Measurements from ENCODE around the gene LRRC4C.

LRRC4C gene

GRCh38 chr11:41459465-41460401 lies at the start of gene LRRC4C:
Gene LRRC4C (minus strand): TSS chr11:41459652.
- in situ Hi-C loops (cut with HindIII; ENCODE audit: low sequenced_read_pairs): no loop called here

DNA sequence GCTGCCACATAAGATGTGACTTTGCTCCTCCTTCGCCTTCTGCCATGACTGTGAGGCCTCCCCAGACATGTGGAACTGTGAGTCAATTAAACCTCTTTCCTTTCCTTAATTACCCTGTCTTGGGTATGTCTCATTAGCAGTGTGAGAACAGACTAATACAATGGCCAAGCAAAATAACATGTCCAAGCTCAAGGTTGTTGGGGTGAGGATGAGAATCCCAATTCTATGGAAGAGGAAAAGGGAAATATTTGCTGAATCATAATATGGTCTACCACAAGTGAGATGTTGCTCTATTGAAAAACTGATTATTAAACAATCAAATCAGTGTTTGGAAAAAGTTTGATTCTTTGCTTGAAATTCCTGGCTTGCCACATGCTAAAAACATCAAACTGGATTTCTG lies 48.7 kb upstream of the LRRC4C start:
- in situ Hi-C loops (cut with HindIII; ENCODE audit: low sequenced_read_pairs): no loop called here

DNA sequence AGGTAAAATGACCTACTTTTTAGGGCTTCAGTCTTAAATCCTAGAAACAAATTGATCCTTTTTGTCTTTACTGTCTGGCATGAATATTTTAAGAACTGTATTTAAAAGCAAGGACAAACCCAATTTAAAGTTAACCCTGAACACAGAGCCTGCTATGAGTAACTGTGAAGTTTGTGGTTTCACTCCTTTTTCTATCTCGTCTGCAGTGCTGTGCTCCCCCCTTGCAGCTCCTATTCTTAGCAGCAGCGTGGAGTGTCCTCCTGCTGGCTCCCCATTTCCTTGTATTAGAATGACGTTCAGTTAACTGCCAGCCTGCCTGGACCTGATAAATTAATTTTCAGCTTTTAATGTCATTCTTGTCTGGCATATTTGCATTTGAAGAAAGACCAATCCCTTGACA lies 40.0 kb upstream of the LRRC4C start:
- in situ Hi-C loops (cut with HindIII; ENCODE audit: low sequenced_read_pairs): no loop called here

- in situ Hi-C loops (cut with HindIII; ENCODE audit: low sequenced_read_pairs): no loop called here
These were observed 39.3 kb upstream of the LRRC4C start for GRCh38 chr11:41498726-41499125.

DNA sequence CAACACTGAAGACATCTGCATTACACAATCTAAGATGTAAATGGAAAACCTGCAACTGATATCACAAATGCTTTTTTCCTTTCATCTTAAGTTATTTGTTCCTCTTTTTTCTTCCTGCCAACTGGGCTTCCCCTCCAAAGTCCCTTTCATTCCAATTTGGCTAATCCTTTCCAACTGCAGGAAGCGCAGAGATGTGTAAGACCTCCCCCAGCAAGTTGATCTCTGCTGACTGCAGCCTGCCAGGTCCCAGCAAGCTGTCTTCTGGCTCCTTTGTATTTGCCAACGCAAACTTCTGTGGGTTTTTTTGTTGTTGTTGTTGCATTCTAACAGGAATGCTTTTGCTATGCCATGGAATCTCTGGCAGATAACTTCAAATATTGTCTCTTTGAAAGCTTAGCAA lies 38.5 kb upstream of the LRRC4C start:
- in situ Hi-C loops (cut with HindIII; ENCODE audit: low sequenced_read_pairs): no loop called here

DNA sequence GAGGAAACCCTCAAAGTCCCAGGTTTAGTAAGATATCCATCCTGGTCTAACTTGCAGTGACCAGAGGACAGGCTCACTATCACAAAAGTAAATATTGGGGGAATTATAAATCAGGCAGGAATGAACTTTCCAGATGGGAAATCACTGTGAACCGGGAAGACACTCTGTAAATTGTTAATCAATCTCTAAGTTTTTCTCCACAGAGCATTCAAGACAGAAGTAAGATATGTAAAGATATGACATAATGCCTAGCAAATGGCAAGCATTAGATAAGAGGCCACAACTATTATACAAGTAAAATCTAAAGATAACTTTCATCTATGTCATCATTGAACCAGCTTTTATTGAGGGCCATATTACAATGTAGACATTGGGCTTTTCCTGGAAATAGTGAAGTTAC lies 35.3 kb upstream of the LRRC4C start:
- in situ Hi-C loops (cut with HindIII; ENCODE audit: low sequenced_read_pairs): no loop called here

GRCh38 chr11:41486424-41486823 lies 27.0 kb upstream of the LRRC4C start:
- in situ Hi-C loops (cut with HindIII; ENCODE audit: low sequenced_read_pairs): no loop called here

GRCh38 chr11:41483956-41484355 lies 24.5 kb upstream of the LRRC4C start:
- in situ Hi-C loops (cut with HindIII; ENCODE audit: low sequenced_read_pairs): no loop called here

GRCh38 chr11:41479179-41479578 lies 19.7 kb upstream of the LRRC4C start:
- in situ Hi-C loops (cut with HindIII; ENCODE audit: low sequenced_read_pairs): no loop called here

GRCh38 chr11:41461057-41461681 lies 1.7 kb upstream of the LRRC4C start:
- in situ Hi-C loops (cut with HindIII; ENCODE audit: low sequenced_read_pairs): no loop called here

DNA sequence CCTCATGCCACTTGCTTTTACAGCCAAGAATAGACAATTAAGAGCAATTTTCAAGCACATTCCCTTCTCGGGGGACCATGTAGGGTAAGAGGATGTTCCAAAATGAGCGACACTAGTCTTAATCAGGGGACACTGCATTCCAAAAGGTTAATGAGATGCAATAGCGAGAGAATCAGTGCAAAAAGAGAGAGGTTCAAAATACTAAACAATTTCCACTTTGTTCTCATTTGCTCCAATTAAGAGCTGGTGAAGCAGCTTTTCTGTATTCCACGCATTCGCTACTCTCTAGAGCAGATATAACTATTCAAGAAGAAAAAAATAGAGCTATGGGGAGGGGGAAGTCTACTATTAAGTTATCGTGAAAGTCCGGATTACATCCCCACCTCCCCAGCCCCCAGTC lies 811 bp downstream of the LRRC4C start:
- in situ Hi-C loops (cut with HindIII; ENCODE audit: low sequenced_read_pairs): no loop called here

DNA sequence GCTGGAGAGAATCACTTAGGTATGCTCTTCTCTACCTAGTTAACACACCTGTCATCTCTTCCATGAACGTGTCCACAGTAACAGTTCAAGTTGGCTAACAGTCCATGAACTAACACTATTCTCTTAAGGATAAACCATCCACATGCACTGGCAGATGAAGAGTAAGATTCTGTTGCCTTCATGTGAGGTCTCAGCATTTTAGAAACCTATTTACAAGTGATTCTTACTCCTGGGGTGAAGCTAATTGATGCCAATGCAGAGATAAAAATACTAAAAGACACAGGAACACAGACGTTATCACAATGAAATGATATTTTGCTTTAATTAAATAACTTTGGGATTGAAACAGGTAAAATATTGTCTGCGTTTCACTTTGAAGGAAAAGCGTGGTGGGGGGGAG lies 1.3 kb downstream of the LRRC4C start:
- in situ Hi-C loops (cut with HindIII; ENCODE audit: low sequenced_read_pairs): no loop called here

GRCh38 chr11:41457216-41458014 lies 2.0 kb downstream of the LRRC4C start:
- in situ Hi-C loops (cut with HindIII; ENCODE audit: low sequenced_read_pairs): no loop called here

DNA sequence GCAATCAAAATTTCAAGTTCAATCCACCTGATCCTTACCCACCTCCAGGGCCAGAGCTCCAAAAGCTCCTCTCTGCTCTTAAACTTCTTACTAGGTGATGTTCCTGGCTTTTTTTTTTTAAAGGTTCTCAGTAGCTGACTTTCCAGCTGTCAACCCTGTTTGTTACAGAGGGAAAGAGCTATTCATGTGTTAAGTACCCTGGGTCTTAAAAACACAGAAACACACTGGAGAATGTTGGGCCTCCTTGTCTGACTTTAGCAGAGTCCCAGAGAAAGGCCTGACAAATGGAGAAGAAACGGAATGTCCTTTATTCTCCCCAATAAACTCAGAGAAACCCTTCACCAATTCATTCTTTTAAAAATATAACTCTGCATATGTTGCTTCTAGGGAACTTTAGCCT lies 3.2 kb downstream of the LRRC4C start:
- in situ Hi-C loops (cut with HindIII; ENCODE audit: low sequenced_read_pairs): no loop called here

DNA sequence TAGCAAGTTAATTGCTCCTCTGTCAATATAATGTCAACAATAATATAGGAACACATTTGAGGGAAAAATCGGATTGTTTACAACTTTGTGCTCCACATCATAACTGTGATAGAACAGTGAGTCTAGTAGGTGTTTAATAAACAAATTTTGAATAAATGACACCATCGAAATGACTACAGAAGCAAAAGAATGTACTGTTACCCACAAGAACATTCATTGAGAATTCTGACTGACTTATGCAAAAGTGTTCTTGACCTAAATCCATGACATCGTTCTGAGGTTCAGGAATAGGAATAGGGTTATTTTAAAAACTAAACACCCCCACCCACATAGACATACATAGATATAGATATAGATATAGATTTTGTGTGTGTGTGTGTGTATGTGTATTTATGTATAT lies 8.4 kb downstream of the LRRC4C start:
- in situ Hi-C loops (cut with HindIII; ENCODE audit: low sequenced_read_pairs): loop anchor here (5.0 kb wide), 1 partner anchor 44 kb away; no protein-coding TSS in a partner anchor

GRCh38 chr11:41449483-41450050 lies 9.9 kb downstream of the LRRC4C start:
- in situ Hi-C loops (cut with HindIII; ENCODE audit: low sequenced_read_pairs): loop anchor here (5.0 kb wide), 1 partner anchor 42 kb away; no protein-coding TSS in a partner anchor

DNA sequence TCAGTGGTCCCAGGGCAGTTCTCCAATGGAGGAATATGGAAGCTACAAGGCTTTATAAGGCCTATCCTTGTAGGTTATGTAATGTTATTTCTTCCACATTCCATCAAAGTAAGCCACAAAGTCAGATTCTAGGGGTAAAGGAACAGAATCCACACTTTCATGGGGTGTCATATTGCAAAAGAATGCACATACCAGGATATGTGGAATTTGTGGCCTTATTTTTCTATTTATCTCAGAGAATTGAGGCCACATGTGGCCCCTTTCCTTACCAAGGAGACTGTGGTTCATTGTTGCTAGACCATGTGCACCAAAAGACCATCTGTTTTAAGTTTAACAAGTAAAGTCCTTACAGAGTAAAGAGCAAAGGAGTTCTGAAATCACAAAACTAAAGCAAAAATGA lies 12.9 kb downstream of the LRRC4C start:
- in situ Hi-C loops (cut with HindIII; ENCODE audit: low sequenced_read_pairs): no loop called here

DNA sequence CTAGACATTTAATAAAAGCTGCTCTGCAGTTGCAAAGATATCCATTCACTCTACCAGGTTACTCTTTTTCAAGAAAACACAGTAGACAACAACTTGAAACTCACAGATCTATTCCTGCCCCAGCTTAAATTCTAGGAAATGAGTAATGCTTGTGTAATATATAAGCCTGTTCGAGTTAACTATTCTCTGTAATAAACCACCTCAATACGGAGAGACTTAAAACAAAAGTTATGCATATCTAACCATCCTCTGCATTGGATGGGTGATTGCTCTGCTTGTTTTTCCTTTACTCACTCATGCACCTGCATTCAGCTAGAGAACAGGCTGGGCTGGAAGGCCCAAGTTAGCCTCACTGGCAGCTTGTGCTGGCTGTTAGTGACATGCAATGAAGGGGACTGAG lies 13.3 kb downstream of the LRRC4C start:
- in situ Hi-C loops (cut with HindIII; ENCODE audit: low sequenced_read_pairs): no loop called here

GRCh38 chr11:41437006-41437490 lies 22.4 kb downstream of the LRRC4C start:
- in situ Hi-C loops (cut with HindIII; ENCODE audit: low sequenced_read_pairs): no loop called here

DNA sequence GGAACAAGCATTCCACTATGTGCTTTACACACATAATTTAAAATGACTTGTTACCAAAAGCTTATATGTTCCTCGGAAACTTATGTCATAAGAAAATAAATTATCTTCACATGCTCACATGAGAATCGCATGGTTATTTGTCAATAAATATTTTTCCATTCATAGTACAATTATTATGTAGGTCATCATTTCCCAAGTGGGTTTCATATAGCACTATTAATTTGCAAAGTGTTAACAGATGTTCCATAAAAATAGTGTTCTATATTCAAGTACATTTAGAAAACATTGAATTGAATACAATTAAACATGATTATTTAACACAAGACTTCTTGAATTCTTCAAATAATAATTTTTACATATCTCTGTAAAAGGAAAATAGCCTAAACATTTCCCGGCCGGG lies 23.9 kb downstream of the LRRC4C start:
- in situ Hi-C loops (cut with HindIII; ENCODE audit: low sequenced_read_pairs): no loop called here

DNA sequence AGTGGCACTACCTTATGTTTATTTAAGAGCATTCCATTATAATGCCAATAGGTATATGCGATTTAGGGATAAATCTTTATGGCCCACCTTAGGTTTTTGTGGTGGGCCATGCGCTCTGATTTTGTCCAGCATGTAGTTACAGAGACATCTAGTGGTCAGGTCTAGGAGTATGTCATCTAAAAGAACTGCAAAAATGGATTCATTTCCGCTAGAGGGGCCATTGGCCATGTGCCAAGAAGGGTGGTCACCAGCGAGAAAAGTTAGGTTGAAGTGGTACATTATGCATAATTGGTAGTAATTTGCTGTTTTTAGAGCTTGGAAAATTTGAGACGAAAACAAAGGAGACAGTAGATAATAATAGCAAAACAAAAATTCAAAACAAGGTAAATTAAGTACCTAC lies 27.7 kb downstream of the LRRC4C start:
- in situ Hi-C loops (cut with HindIII; ENCODE audit: low sequenced_read_pairs): no loop called here
